HG03159 (cell line): ENCODE results near the gene COL27A1.

Experiments
- ATAC-seq: cut with Tn5 transposase; IDR thresholded peaks from one replicate; pipeline ENCODE4 v1.9.1; 2021; ENCODE audit warnings: mild to moderate bottlenecking, moderate library complexity; ENCODE audit not compliant: unreplicated experiment

The COL27A1 gene

GRCh38 chr9:114141553-114142402 lies 13.6 kb upstream of the COL27A1 start:
- ATAC-seq = no peak

GRCh38 chr9:114143234-114143633 lies 12.1 kb upstream of the COL27A1 start:
- ATAC-seq = no peak

- no peak for ATAC-seq
Observed at GRCh38 chr9:114146735-114147134, 8.6 kb upstream of the COL27A1 start.

GRCh38 chr9:114149181-114149580 lies 6.2 kb upstream of the COL27A1 start:
- ATAC-seq = no peak

- ATAC-seq = no peak
Observed at GRCh38 chr9:114149765-114150340, 5.5 kb upstream of the COL27A1 start.

- ATAC-seq = no peak
Observed at GRCh38 chr9:114150608-114151007, 4.7 kb upstream of the COL27A1 start.

- no peak for ATAC-seq
Observed at GRCh38 chr9:114151426-114151956, 3.8 kb upstream of the COL27A1 start.

- ATAC-seq = no peak
Observed at GRCh38 chr9:114153761-114154599, 1.4 kb upstream of the COL27A1 start.

GRCh38 chr9:114154600-114155102 lies 686 bp upstream of the COL27A1 start:
- ATAC-seq = no peak

GRCh38 chr9:114155995-114156656 lies 789 bp downstream of the COL27A1 start:
- ATAC-seq = no peak

- ATAC-seq = no peak
Observed at GRCh38 chr9:114156657-114157421, 1.5 kb downstream of the COL27A1 start.

- no peak for ATAC-seq
Observed at GRCh38 chr9:114157516-114158176, 2.3 kb downstream of the COL27A1 start.

GRCh38 chr9:114158482-114159130 lies 3.3 kb downstream of the COL27A1 start:
- no peak for ATAC-seq

- no peak for ATAC-seq
Observed at GRCh38 chr9:114159691-114160090, 4.4 kb downstream of the COL27A1 start.

GRCh38 chr9:114161513-114161912 lies 6.2 kb downstream of the COL27A1 start:
- ATAC-seq = no peak

GRCh38 chr9:114163517-114163951 lies 8.2 kb downstream of the COL27A1 start:
- ATAC-seq = no peak

- ATAC-seq = no peak
Observed at GRCh38 chr9:114164191-114164794, 9.0 kb downstream of the COL27A1 start.

GRCh38 chr9:114165407-114166102 lies 10.2 kb downstream of the COL27A1 start:
- no peak for ATAC-seq
